NT2/D1 (cell line): ENCODE results near the gene FEM1A.
"Not testable (repeated sequence)": the region's sequence is repeated elsewhere in the genome, so short reads cannot be mapped to it uniquely, and the experiment has no call there.

ENCODE experiments used
- SUZ12 ChIP-seq: IDR thresholded peaks from 2 replicates; pipeline ENCODE4 v1.6.1; 2011; ENCODE audit not compliant: insufficient read length, insufficient read depth; ENCODE audit errors: extremely low read depth
- YY1 ChIP-seq: IDR thresholded peaks from 2 replicates; pipeline ENCODE4 v1.6.1; 2011; ENCODE audit not compliant: insufficient read length, insufficient read depth

GRCh38 chr19:4786412-4787016 lies 5.0 kb upstream of the FEM1A start:
- not testable (repeated sequence) for TF ChIP-seq SUZ12, YY1
